GM12873 (cell line): ENCODE data around the gene SLC36A1.

Source experiments
- CTCF ChIP-seq: IDR thresholded peaks from 2 replicates; pipeline ENCODE4 v1.5.1; 2012; ENCODE audit warnings: low read depth, mild to moderate bottlenecking, moderate library complexity, low read length, control low read depth; ENCODE audit not compliant: insufficient read depth; ENCODE audit errors: missing control alignments

The SLC36A1 gene

DNA sequence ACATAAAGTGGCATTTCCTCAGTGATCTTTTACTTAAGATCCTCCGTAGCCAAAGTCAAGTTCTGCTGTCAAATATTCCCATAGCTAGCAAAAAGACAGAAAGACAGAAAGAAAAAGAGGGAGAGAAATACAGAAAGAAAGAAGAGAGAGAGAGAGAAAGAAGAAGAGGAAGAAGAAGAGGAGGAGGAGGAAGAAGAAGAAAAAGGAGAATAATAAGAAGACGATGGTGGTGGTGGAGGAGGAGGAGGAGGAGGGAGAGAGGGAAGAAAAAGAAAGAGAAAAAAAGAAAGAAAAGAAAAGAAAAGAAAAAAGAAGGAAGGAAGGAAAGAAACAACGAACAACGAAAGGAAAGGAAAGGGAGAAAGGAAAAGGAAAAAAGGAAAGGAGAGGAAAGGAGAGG, 89.6 kb downstream of the SLC36A1 start:
- TF ChIP-seq CTCF: no peak

- no peak for TF ChIP-seq CTCF
Measured at GRCh38 chr5:151541571-151541970, 94.2 kb downstream of the SLC36A1 start.
